ENCODE results near the gene UACA. TPM values are rescaled to one million over a fixed set of nuclear protein-coding genes. Genes with fewer than 3 reads are reported as not detected.

The UACA gene
- total and polyA plus RNA-seq, 2 experiments from 2014 or later, result 21.5 to 35.8 TPM

DNA sequence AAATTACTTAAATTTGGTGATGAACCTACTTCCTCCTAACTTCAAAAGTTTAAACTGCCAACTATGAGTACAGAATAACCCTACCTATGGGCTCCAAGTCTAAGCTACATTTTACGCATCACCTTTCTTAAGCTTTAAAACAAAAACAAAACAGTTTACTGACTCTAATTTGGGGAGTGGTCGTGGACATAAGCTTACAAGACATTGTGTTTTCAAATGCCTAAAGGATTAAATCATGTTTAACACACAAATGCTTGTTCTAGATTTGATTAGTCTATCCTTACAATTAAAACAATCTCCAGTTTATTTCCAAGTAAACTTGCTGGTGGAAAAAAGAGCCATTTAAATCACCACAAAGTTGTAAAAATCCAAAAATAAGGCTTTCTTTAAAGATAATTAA is 62.2 kb downstream of the UACA start (continued):
- TF ChIP-seq, protein P1, sequence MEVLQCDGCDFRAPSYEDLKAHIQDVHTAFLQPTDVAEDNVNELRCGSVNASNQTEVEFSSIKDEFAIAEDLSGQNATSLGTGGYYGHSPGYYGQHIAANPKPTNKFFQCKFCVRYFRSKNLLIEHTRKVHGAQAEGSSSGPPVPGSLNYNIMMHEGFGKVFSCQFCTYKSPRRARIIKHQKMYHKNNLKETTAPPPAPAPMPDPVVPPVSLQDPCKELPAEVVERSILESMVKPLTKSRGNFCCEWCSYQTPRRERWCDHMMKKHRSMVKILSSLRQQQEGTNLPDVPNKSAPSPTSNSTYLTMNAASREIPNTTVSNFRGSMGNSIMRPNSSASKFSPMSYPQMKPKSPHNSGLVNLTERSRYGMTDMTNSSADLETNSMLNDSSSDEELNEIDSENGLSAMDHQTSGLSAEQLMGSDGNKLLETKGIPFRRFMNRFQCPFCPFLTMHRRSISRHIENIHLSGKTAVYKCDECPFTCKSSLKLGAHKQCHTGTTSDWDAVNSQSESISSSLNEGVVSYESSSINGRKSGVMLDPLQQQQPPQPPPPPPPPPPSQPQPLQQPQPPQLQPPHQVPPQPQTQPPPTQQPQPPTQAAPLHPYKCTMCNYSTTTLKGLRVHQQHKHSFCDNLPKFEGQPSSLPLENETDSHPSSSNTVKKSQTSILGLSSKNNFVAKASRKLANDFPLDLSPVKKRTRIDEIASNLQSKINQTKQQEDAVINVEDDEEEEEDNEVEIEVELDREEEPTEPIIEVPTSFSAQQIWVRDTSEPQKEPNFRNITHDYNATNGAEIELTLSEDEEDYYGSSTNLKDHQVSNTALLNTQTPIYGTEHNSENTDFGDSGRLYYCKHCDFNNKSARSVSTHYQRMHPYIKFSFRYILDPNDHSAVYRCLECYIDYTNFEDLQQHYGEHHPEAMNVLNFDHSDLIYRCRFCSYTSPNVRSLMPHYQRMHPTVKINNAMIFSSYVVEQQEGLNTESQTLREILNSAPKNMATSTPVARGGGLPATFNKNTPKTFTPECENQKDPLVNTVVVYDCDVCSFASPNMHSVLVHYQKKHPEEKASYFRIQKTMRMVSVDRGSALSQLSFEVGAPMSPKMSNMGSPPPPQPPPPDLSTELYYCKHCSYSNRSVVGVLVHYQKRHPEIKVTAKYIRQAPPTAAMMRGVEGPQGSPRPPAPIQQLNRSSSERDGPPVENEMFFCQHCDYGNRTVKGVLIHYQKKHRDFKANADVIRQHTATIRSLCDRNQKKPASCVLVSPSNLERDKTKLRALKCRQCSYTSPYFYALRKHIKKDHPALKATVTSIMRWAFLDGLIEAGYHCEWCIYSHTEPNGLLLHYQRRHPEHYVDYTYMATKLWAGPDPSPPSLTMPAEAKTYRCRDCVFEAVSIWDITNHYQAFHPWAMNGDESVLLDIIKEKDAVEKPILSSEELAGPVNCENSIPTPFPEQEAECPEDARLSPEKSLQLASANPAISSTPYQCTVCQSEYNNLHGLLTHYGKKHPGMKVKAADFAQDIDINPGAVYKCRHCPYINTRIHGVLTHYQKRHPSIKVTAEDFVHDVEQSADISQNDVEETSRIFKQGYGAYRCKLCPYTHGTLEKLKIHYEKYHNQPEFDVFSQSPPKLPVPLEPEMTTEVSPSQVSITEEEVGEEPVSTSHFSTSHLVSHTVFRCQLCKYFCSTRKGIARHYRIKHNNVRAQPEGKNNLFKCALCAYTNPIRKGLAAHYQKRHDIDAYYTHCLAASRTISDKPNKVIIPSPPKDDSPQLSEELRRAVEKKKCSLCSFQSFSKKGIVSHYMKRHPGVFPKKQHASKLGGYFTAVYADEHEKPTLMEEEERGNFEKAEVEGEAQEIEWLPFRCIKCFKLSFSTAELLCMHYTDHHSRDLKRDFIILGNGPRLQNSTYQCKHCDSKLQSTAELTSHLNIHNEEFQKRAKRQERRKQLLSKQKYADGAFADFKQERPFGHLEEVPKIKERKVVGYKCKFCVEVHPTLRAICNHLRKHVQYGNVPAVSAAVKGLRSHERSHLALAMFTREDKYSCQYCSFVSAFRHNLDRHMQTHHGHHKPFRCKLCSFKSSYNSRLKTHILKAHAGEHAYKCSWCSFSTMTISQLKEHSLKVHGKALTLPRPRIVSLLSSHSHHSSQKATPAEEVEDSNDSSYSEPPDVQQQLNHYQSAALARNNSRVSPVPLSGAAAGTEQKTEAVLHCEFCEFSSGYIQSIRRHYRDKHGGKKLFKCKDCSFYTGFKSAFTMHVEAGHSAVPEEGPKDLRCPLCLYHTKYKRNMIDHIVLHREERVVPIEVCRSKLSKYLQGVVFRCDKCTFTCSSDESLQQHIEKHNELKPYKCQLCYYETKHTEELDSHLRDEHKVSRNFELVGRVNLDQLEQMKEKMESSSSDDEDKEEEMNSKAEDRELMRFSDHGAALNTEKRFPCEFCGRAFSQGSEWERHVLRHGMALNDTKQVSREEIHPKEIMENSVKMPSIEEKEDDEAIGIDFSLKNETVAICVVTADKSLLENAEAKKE (CRISPR knock-in tag; IDR thresholded peaks at IDR 0.05), result no peak
- TF ChIP-seq, protein P2, sequence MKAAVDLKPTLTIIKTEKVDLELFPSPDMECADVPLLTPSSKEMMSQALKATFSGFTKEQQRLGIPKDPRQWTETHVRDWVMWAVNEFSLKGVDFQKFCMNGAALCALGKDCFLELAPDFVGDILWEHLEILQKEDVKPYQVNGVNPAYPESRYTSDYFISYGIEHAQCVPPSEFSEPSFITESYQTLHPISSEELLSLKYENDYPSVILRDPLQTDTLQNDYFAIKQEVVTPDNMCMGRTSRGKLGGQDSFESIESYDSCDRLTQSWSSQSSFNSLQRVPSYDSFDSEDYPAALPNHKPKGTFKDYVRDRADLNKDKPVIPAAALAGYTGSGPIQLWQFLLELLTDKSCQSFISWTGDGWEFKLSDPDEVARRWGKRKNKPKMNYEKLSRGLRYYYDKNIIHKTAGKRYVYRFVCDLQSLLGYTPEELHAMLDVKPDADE (IDR thresholded peaks at IDR 0.05), result no peak
- no peak for TF ChIP-seq CREB1 (CRISPR knock-in tag; IDR thresholded peaks at IDR 0.05; ENCODE audit: low read depth)
- no peak for TF ChIP-seq ZNF114 (CRISPR knock-in tag; IDR thresholded peaks at IDR 0.05)
- TF ChIP-seq, protein P3, sequence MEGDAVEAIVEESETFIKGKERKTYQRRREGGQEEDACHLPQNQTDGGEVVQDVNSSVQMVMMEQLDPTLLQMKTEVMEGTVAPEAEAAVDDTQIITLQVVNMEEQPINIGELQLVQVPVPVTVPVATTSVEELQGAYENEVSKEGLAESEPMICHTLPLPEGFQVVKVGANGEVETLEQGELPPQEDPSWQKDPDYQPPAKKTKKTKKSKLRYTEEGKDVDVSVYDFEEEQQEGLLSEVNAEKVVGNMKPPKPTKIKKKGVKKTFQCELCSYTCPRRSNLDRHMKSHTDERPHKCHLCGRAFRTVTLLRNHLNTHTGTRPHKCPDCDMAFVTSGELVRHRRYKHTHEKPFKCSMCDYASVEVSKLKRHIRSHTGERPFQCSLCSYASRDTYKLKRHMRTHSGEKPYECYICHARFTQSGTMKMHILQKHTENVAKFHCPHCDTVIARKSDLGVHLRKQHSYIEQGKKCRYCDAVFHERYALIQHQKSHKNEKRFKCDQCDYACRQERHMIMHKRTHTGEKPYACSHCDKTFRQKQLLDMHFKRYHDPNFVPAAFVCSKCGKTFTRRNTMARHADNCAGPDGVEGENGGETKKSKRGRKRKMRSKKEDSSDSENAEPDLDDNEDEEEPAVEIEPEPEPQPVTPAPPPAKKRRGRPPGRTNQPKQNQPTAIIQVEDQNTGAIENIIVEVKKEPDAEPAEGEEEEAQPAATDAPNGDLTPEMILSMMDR (conservative IDR thresholded peaks at IDR 0.05; ENCODE audit: low read depth in 2 of 2), result no peak

- Mint-ChIP-seq H3K4me3 (no peak overlapping the region), H3K9me3 (no peaks in the 10 kb centered on the region), H3K36me3 (ENCODE audit: low read depth) (no peaks in the 10 kb centered on the region), H3K27ac (no peak overlapping the region), H3K27me3 (ENCODE audit: insufficient read depth, low read depth, poor library complexity) (no peaks in the 10 kb centered on the region), H3K4me1 (peaks cover 46% of the 10 kb centered on the region)
- Histone ChIP-seq H4K20me1 (replicated peaks; ENCODE audit: insufficient read depth) (no peaks in the 10 kb centered on the region), H2AFZ (no peak overlapping the region), H3K27me3 (ENCODE audit: insufficient read depth) (no peaks in the 10 kb centered on the region), H3K4me2 (no peak overlapping the region), H3K9me2 (ENCODE audit: insufficient read depth) (no peaks in the 10 kb centered on the region), H3K27ac (ENCODE audit: low read depth) (no peak overlapping the region), H3K36me3 (ENCODE audit: insufficient read depth) (no peaks in the 10 kb centered on the region), H3K79me2 (replicated peaks; ENCODE audit: insufficient read depth) (peaks cover 4% of the 10 kb centered on the region; the same call in 1 of the 2 replicates), H3F3A (replicated peaks; ENCODE audit: low read depth) (no peaks in the 10 kb centered on the region), H3K4me1 (ENCODE audit: insufficient read depth) (peaks cover 20% of the 10 kb centered on the region), H3K4me3 (no peak overlapping the region)
- DNase-seq (ENCODE audit: low spot score) (no peak), ATAC-seq (no peak)
- no peak for TF ChIP-seq NANOG (IDR thresholded peaks at IDR 0.05; ENCODE audit: borderline replicate concordance)
- no peak for TF ChIP-seq ZNF331 (CRISPR knock-in tag; IDR thresholded peaks at IDR 0.05; ENCODE audit: low read depth)
- TF ChIP-seq, protein P2 (IDR thresholded peaks at IDR 0.05), result no peak
- no peak for TF ChIP-seq EZH2phosphoT487 (IDR thresholded peaks at IDR 0.05; ENCODE audit: unreplicated experiment)
- TF ChIP-seq, protein P3 (conservative IDR thresholded peaks at IDR 0.05; ENCODE audit: low read depth in 2 of 2), result no peak
Observed at GRCh38 chr15:70699890-70700289, 63.5 kb downstream of the UACA start.

Data from GM23338 (cell line).